Fibroblast of gingiva (primary cell): ENCODE measurements around the gene SYTL3.
"Not testable (repeated sequence)": the region's sequence is repeated elsewhere in the genome, so short reads cannot be mapped to it uniquely, and the experiment has no call there.

ENCODE experiments used
- DNase-seq: peaks from one replicate; pipeline ENCODE4 v3.0.0-alpha.2; 2011; ENCODE audit warnings: low read depth

Gene SYTL3, protein sequence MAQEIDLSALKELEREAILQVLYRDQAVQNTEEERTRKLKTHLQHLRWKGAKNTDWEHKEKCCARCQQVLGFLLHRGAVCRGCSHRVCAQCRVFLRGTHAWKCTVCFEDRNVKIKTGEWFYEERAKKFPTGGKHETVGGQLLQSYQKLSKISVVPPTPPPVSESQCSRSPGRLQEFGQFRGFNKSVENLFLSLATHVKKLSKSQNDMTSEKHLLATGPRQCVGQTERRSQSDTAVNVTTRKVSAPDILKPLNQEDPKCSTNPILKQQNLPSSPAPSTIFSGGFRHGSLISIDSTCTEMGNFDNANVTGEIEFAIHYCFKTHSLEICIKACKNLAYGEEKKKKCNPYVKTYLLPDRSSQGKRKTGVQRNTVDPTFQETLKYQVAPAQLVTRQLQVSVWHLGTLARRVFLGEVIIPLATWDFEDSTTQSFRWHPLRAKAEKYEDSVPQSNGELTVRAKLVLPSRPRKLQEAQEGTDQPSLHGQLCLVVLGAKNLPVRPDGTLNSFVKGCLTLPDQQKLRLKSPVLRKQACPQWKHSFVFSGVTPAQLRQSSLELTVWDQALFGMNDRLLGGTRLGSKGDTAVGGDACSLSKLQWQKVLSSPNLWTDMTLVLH

DNA sequence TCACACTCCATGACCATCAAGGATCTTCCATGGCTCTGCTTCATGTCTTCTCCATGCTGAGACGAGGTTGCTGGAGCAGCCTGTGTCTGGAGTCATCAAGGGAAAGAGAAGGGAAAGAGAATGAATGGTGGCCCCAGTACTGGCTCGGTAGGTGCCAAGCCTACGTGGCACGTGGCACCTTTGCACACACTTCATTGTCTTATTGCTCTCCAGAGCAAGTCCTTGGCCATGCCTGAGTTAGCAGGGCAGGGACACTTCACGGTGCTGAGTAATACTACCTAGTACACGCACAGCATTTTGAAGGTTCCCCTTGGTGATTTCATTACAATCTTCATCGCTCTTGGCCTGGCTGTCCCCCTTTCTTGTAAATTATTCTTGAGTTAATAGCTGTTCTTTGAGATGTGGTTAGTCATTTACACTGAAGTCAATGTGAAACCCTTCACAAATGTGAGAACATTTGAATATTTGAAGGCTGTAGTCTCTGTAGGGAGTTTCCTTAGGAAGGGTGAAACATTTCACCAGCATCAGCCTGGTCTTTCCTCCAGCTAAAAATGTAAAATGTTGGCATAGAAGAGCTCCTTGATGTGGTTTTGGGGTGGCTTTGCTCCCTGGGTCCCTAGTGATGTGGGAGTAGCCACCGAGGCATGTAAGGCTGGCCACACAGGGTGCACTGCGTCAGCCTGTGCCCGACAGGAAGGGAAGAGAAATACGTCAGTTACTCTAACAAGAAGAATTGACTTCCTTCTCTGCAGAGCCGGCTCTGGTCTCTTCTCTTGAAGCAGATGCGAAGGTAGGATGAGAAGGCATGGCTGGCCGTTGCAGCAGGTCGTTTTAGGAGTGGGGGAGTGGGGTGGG lies at the start of gene SYTL3:
Gene SYTL3 (plus strand): TSS at position 766 of the 855 bp plus-strand sequence. CDS start 13,215 bp downstream, outside the sequence.
- DNase-seq, result peak; percentile 60

- no peak for DNase-seq
These were observed 46.4 kb upstream of the SYTL3 start for GRCh38 chr6:158603261-158604047.

GRCh38 chr6:158604048-158604406 lies 45.8 kb upstream of the SYTL3 start:
- no peak for DNase-seq

GRCh38 chr6:158605266-158605878 lies 44.5 kb upstream of the SYTL3 start:
- DNase-seq, result peak; percentile 67

- DNase-seq, result not testable (repeated sequence)
These were observed 43.8 kb upstream of the SYTL3 start for GRCh38 chr6:158606011-158606410.

DNA sequence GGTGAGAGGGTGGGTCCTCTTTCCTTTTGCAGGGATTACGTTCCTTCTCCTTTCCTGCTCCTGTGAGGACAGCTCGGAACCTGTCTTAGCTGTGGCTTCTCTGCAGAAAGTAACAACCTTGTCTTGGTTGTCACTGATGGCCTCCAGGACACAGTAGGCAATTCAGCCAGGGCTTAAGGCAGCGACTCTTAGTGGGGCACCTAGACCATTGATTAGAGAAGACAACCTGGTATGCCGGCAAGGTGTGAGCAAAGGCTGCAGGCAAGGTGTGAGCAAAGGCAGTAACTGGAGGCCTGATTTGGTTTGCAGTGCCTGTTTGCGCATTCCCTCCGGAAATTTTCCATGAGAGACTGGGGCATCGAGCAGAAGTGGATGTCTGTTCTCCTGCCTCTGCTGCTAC lies 42.9 kb upstream of the SYTL3 start:
- no peak for DNase-seq

GRCh38 chr6:158607411-158608170 lies 42.3 kb upstream of the SYTL3 start:
- DNase-seq, result no peak

- no peak for DNase-seq
These were observed 41.6 kb upstream of the SYTL3 start for GRCh38 chr6:158608221-158608620.

GRCh38 chr6:158609455-158610155 lies 40.2 kb upstream of the SYTL3 start:
- DNase-seq, result no peak

DNA sequence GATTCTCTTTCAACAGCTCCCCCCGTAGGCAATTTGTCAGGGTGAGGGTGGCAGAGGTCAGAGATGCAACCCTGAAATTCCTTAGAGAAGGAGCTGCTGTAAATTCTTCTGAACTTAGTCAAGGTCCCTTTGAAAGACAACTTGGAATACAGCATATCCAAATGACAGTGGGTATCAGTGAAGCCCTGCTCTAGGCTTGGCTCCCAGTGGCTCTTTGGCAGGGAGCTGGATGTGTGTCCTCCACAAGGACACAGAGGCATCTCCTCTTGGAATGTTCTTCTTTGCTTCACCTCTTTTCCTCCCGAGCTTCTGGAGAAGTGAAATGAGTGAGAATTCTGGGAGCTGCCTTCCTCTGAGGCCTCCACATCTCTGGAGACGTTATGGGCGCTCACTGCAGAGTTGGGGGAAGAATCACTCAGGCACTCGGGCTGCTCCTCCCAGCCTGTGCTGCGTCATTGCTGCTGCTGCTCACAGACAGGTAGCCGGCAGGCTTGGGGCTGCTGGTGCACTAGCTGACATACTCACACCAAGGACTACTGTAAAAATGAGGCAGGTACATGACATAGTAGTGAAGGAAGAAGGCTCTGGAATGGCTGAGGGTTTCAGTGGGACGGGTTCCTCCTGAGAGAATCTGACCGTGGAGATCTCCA lies 39.4 kb upstream of the SYTL3 start:
- DNase-seq, result no peak

DNA sequence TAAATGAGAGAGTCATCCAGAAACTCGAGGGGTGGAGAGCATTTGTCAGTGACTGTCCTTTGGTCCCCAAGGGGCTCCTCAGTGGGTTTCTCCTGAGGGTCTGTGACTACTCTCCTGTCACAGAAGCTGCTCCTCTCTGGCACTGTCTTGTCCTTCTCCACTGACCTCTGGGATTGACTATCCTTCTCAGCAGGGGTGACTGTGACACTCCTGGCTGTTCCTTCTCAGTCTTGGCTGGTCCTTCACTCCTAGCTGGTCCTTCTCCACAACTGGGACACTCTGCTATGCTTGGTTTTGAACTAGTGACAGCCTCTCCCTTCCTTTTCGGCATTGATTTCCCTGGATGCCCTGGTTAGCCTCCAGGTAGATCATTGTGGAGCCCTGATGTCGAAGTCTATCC lies 38.8 kb upstream of the SYTL3 start:
- no peak for DNase-seq

GRCh38 chr6:158611541-158612370 lies 38.1 kb upstream of the SYTL3 start:
- DNase-seq, result no peak

- DNase-seq, result not testable (repeated sequence)
These were observed 35.2 kb upstream of the SYTL3 start for GRCh38 chr6:158614606-158615005.

GRCh38 chr6:158618289-158618688 lies 31.6 kb upstream of the SYTL3 start:
- DNase-seq, result not testable (repeated sequence)

DNA sequence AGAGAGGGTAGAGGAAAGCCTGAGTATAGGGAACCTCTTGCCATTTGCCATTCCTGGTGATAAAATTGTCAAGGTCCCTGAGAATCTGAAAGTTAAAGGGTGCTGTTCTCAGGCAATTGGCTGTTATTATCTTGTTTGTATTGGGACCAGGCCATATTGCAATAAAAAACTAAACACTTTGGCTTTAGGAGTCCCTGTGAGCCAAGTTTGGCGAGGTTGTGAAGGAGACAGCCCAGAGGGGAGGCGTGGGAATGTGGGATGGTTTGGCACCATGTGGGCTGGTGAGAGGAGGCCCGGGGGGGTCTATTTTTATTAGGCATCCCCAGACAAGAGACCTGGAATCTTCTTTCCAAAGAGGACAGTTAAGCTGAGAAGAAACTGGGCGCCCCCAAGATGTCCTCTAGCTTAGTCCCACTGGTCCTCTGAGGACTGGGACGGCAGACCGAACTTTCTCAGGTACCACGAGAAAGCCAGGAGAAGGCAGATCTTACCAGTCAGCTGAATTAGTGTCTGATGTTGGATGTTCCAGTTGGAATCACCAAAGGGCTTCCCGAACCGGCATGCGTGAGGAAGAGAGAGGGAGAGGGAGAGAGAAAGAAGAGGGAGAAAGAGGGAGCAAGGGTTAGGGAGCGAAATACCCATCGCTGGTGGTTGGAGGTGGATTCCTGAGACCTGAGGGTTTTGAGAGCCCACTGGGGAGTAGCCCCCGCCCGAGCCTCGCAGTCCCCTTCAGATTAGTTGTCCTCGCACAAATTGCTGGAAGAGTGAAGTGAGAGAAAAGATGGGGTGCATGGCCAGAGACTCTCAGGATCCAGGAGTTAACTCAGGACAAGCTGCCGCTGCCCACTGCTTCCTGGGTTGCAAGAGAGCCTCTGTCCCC lies 29.7 kb upstream of the SYTL3 start:
- DNase-seq, result no peak

GRCh38 chr6:158620963-158621693 lies 28.7 kb upstream of the SYTL3 start:
- no peak for DNase-seq
